Stimulated activated effector memory CD8-positive, alpha-beta T cell treated with anti-CD3 and anti-CD28 coated beads, Interleukin-12 subunit alpha, Interleukin-12 subunit beta, amount 100 ng/mL, for 72 hours (primary cell): ENCODE data around the gene SHROOM3.
A peak's percentile ranks its signal among the peaks of the same experiment; 100 is the strongest.

ENCODE experiments used
- ATAC-seq: fragments of 150-1000 bp; cut with Tn5 transposase; 2 replicates; pipeline ENCODE4 v1.10.0; 2021
- DNase-seq, 2 donors: peaks; one replicate each; pipeline ENCODE4 v3.0.0; 2021 to 2022; ENCODE audit warnings: low spot score in 2 of 2
- H3K27ac Mint-ChIP-seq: one replicate; pipeline ENCODE4 v1.8.0; 2022; ENCODE audit warnings: mild to moderate bottlenecking, mixed read lengths
- H3K36me3 Mint-ChIP-seq: one replicate; pipeline ENCODE4 v1.8.0; 2022; ENCODE audit warnings: mild to moderate bottlenecking, mixed read lengths
- H3K4me1 Mint-ChIP-seq: one replicate; pipeline ENCODE4 v1.8.0; 2022; ENCODE audit warnings: mixed read lengths
- H3K4me3 Mint-ChIP-seq: one replicate; pipeline ENCODE4 v1.8.0; 2022; ENCODE audit warnings: mild to moderate bottlenecking, mixed read lengths
- H3K9me3 Mint-ChIP-seq: one replicate; pipeline ENCODE4 v1.8.0; 2022; ENCODE audit warnings: mixed read lengths

Gene SHROOM3

GRCh38 chr4:76579596-76580375, 144.8 kb downstream of the SHROOM3 start:
- H3K4me1 Mint-ChIP-seq, result no peaks in the 10 kb centered on the region
- no peak for ATAC-seq
- DNase-seq, result no peak
- no peaks in the 10 kb centered on the region for H3K9me3 Mint-ChIP-seq
- no peaks in the 10 kb centered on the region for H3K36me3 Mint-ChIP-seq
- H3K27ac Mint-ChIP-seq, result no peak overlapping the region
- no peak overlapping the region for H3K4me3 Mint-ChIP-seq

- H3K4me1 Mint-ChIP-seq, result peaks cover 7% of the 10 kb centered on the region
- H3K9me3 Mint-ChIP-seq, result no peaks in the 10 kb centered on the region
- no peak for ATAC-seq
- H3K4me3 Mint-ChIP-seq, result no peak overlapping the region
- H3K36me3 Mint-ChIP-seq, result no peaks in the 10 kb centered on the region
- no peak for DNase-seq
- H3K27ac Mint-ChIP-seq, result no peak overlapping the region
Measured at GRCh38 chr4:76581077-76581962, 146.3 kb downstream of the SHROOM3 start.

GRCh38 chr4:76582074-76582816, 147.2 kb downstream of the SHROOM3 start:
- Mint-ChIP-seq H3K36me3 (no peaks in the 10 kb centered on the region), H3K4me1 (peaks cover 8% of the 10 kb centered on the region), H3K9me3 (no peaks in the 10 kb centered on the region), H3K4me3 (no peak overlapping the region), H3K27ac (no peak overlapping the region)
- ATAC-seq (no peak), DNase-seq (no peak)

GRCh38 chr4:76582817-76583087, 147.7 kb downstream of the SHROOM3 start:
- Mint-ChIP-seq H3K9me3 (no peaks in the 10 kb centered on the region), H3K4me3 (no peak overlapping the region), H3K36me3 (no peaks in the 10 kb centered on the region), H3K4me1 (peaks cover 8% of the 10 kb centered on the region), H3K27ac (no peak overlapping the region)
- ATAC-seq, result no peak
- DNase-seq, result no peak

- Mint-ChIP-seq H3K27ac (no peak overlapping the region), H3K4me3 (no peak overlapping the region), H3K9me3 (no peaks in the 10 kb centered on the region), H3K36me3 (no peaks in the 10 kb centered on the region), H3K4me1 (peaks cover 8% of the 10 kb centered on the region)
- no peak for ATAC-seq
- DNase-seq, result no peak
Measured at GRCh38 chr4:76584241-76585152, 149.5 kb downstream of the SHROOM3 start.

GRCh38 chr4:76585272-76585671, 150.2 kb downstream of the SHROOM3 start:
- DNase-seq (no peak), ATAC-seq (no peak)
- no peaks in the 10 kb centered on the region for H3K36me3 Mint-ChIP-seq
- no peaks in the 10 kb centered on the region for H3K9me3 Mint-ChIP-seq
- peaks cover 8% of the 10 kb centered on the region for H3K4me1 Mint-ChIP-seq
- no peak overlapping the region for H3K27ac Mint-ChIP-seq
- H3K4me3 Mint-ChIP-seq, result no peak overlapping the region

GRCh38 chr4:76585897-76586360, 150.9 kb downstream of the SHROOM3 start:
- DNase-seq (no peak), ATAC-seq (peak; percentile 67)
- Mint-ChIP-seq H3K36me3 (no peaks in the 10 kb centered on the region), H3K27ac (no peak overlapping the region), H3K4me3 (peak overlapping the region; percentile 50), H3K4me1 (peaks cover 8% of the 10 kb centered on the region), H3K9me3 (no peaks in the 10 kb centered on the region)

GRCh38 chr4:76588274-76588673, 153.2 kb downstream of the SHROOM3 start:
- no peak for ATAC-seq
- H3K27ac Mint-ChIP-seq, result no peak overlapping the region
- no peak for DNase-seq
- no peaks in the 10 kb centered on the region for H3K36me3 Mint-ChIP-seq
- peaks cover 8% of the 10 kb centered on the region for H3K4me1 Mint-ChIP-seq
- H3K9me3 Mint-ChIP-seq, result no peaks in the 10 kb centered on the region
- H3K4me3 Mint-ChIP-seq, result no peak overlapping the region

- no peak for DNase-seq
- Mint-ChIP-seq H3K4me3 (no peak overlapping the region), H3K4me1 (peaks cover 8% of the 10 kb centered on the region), H3K36me3 (no peaks in the 10 kb centered on the region), H3K9me3 (no peaks in the 10 kb centered on the region), H3K27ac (no peak overlapping the region)
- ATAC-seq, result no peak
Measured at GRCh38 chr4:76589402-76589801, 154.4 kb downstream of the SHROOM3 start.

- ATAC-seq (no peak), DNase-seq (no peak)
- Mint-ChIP-seq H3K4me3 (no peak overlapping the region), H3K4me1 (peaks cover 8% of the 10 kb centered on the region), H3K36me3 (no peaks in the 10 kb centered on the region), H3K27ac (no peak overlapping the region), H3K9me3 (no peaks in the 10 kb centered on the region)
Measured at GRCh38 chr4:76589872-76590797, 155.1 kb downstream of the SHROOM3 start.

- no peaks in the 10 kb centered on the region for H3K9me3 Mint-ChIP-seq
- no peaks in the 10 kb centered on the region for H3K36me3 Mint-ChIP-seq
- H3K4me1 Mint-ChIP-seq, result peaks cover 6% of the 10 kb centered on the region
- no peak overlapping the region for H3K27ac Mint-ChIP-seq
- DNase-seq (no peak), ATAC-seq (no peak)
- no peak overlapping the region for H3K4me3 Mint-ChIP-seq
Measured at GRCh38 chr4:76590798-76591281, 155.8 kb downstream of the SHROOM3 start.

GRCh38 chr4:76591992-76592391, 157.0 kb downstream of the SHROOM3 start:
- Mint-ChIP-seq H3K27ac (no peak overlapping the region), H3K4me1 (no peaks in the 10 kb centered on the region), H3K36me3 (no peaks in the 10 kb centered on the region), H3K9me3 (no peaks in the 10 kb centered on the region), H3K4me3 (no peak overlapping the region)
- DNase-seq (no peak), ATAC-seq (no peak)

GRCh38 chr4:76592460-76592859, 157.4 kb downstream of the SHROOM3 start:
- H3K36me3 Mint-ChIP-seq, result no peaks in the 10 kb centered on the region
- H3K9me3 Mint-ChIP-seq, result no peaks in the 10 kb centered on the region
- no peak for ATAC-seq
- H3K27ac Mint-ChIP-seq, result no peak overlapping the region
- H3K4me1 Mint-ChIP-seq, result no peaks in the 10 kb centered on the region
- DNase-seq, result no peak
- no peak overlapping the region for H3K4me3 Mint-ChIP-seq

GRCh38 chr4:76594173-76594572, 159.1 kb downstream of the SHROOM3 start:
- H3K36me3 Mint-ChIP-seq, result no peaks in the 10 kb centered on the region
- H3K9me3 Mint-ChIP-seq, result no peaks in the 10 kb centered on the region
- ATAC-seq (no peak), DNase-seq (no peak)
- H3K27ac Mint-ChIP-seq, result no peak overlapping the region
- H3K4me3 Mint-ChIP-seq, result no peak overlapping the region
- no peaks in the 10 kb centered on the region for H3K4me1 Mint-ChIP-seq
